ENCODE results near the gene SLC5A6. TPM values are rescaled to one million over a fixed set of nuclear protein-coding genes. Genes with fewer than 3 reads are reported as not detected.

SLC5A6 gene
- 42.1 TPM for total RNA-seq

- DNase-seq (ENCODE audit: low spot score): peak; percentile 89
Observed at GRCh38 chr2:27211943-27212625, at the start of gene SLC5A6, which contains the start of gene ATRAID. SLC5A6 (minus strand) TSS chr2:27212268; CDS start chr2:27207650, 4,618 bp downstream. ATRAID (plus strand) TSS chr2:27212041; CDS start chr2:27212369, 328 bp downstream.

- no peak for DNase-seq (ENCODE audit: low spot score)
Observed at GRCh38 chr2:27261241-27261925, 49.3 kb upstream of the SLC5A6 start.

DNA sequence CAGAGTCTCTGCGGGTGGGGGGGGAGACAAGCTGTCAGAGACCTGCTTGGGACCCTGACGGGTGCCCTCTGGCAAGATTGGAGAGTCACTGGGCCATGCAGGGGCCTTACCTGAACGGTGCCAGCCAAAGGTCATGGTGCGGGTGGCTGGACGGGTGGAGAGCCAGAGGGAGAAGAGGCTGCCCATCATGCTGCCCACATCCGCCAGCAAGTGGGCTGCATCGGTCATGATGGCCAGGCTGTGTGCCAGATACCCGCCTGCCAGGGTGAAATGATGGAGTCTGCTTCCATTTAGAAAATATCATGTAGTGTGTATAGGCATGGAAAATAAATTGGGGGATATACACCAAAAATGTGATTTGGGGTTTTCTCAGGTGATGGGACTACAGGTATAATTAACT is 46.0 kb upstream of the SLC5A6 start:
- DNase-seq (ENCODE audit: low spot score): no peak

DNA sequence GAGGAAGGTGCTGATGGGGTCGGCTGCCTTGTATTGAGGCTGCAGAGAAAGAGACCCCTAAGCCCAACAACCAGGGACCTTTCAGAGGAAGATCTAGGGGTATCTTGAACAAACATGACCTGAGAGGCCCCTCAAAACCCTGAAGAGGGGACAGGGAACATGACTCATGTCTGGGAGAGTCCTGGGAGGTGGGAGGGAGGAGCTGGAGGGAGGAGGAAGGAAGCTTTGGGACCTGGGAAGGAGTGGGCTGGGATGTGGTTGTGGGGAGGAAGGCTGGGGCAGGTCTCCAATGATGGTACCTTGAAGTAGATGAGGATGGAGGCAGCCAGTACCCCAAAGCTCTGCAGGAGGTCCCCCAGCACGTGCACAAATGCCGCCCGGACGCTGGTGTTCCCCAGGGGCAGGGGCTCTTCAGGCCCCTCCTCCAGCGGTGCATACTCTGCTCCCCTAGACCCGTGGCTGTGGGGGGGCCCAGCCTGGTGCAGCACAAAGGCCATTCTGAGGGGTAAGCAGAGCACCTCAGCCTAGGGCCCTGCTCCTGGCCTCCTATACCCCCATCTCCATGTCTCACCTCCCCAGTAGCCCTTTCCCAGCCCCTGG is 44.9 kb upstream of the SLC5A6 start:
- no peak for DNase-seq (ENCODE audit: low spot score)

DNA sequence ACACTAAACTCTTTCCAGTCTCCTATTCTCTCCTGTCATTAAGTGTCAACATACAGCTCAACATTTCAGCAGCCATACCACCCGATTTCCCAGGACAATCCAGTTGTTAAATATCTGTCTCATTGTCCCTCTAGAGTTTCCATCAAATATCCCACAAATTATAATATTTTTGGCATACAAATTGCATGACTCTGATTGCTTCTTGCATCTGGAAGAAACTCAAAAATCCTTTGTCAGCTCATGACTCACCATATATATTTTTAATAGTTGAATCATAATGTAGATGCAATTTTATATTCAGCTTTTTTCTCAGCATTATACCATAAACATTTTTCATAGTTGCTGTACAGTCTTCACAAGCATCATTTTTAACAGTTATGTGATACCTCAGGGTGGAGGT is 43.6 kb upstream of the SLC5A6 start:
- DNase-seq (ENCODE audit: low spot score): no peak

GRCh38 chr2:27255187-27255586 is 43.1 kb upstream of the SLC5A6 start:
- DNase-seq (ENCODE audit: low spot score): no peak

GRCh38 chr2:27251766-27252165 is 39.7 kb upstream of the SLC5A6 start:
- no peak for DNase-seq (ENCODE audit: low spot score)

- DNase-seq (ENCODE audit: low spot score): no peak
Observed at GRCh38 chr2:27250652-27251379, 38.7 kb upstream of the SLC5A6 start.

- DNase-seq (ENCODE audit: low spot score): no peak
Observed at GRCh38 chr2:27249891-27250651, 38.0 kb upstream of the SLC5A6 start.

DNA sequence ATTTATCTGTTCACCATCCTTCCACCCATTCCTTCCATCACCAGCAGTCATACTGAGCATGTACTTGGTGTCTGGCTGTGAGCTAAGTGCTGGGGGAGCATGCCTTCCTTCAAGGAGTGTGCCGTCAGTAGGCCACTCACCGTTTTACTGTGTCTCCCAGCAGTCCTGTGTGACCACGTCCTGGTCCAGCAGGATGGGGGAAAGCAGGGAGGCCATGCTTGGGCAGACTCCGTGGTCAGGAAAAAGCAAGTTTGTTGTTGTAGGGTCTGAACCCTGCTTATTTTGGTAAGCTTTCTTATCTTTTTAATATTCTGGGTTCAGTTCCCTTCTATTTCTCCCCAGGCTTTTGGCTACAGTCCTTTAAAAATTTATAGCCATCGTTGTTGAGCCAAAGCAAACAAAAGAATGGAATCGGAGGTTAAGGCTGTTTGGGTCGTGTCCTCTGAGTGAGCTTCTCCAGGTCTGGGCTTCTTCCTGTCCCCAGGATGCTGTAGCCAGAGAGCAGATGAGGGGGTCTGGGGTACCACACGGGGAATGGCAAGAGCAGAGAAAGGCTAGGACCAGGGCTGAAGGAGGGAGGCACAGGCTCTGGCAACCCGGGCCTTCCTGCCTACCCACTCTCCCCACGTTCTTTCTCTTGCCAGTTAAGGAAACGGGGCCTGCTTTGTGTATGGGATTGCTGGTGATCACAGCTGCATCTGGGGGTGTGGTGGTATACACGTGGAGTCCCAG is 37.3 kb upstream of the SLC5A6 start:
- no peak for DNase-seq (ENCODE audit: low spot score)

- DNase-seq (ENCODE audit: low spot score): no peak
Observed at GRCh38 chr2:27247893-27248292, 35.8 kb upstream of the SLC5A6 start.

DNA sequence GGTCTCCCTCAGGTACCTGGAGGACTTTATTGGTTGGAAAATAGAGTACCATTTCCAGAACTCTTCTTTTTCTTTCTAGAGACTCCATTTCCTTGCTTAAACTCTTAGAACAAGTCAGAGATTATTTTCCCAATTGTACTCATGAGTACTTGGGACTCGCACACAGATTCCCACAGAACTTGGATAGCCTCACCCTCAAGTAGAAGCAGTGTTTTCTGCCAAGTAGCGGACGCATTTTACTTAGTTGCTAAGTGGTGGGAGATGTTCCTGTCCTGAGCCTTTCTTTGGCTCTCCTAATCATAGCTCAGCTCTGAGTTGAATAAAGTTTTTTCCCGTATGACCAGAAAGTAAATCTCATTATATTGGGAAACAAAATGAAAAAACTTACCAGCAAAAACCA is 33.6 kb upstream of the SLC5A6 start:
- DNase-seq (ENCODE audit: low spot score): no peak

GRCh38 chr2:27245116-27245515 is 33.0 kb upstream of the SLC5A6 start:
- no peak for DNase-seq (ENCODE audit: low spot score)

- no peak for DNase-seq (ENCODE audit: low spot score)
Observed at GRCh38 chr2:27243391-27244130, 31.5 kb upstream of the SLC5A6 start.

DNA sequence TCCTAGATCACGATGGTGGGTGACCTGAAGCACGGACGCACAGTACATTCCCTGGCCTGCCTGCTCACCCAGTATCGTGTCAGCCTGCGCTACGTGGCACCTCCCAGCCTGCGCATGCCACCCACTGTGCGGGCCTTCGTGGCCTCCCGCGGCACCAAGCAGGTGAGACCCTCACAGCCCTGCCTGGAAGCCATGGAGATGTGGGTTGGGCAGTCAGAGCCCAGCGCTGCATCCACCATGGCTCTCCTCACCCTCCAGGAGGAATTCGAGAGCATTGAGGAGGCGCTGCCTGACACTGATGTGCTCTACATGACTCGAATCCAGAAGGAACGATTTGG is 30.5 kb upstream of the SLC5A6 start:
- DNase-seq (ENCODE audit: low spot score): no peak

GRCh38 chr2:27241761-27242613 is 29.9 kb upstream of the SLC5A6 start:
- no peak for DNase-seq (ENCODE audit: low spot score)

DNA sequence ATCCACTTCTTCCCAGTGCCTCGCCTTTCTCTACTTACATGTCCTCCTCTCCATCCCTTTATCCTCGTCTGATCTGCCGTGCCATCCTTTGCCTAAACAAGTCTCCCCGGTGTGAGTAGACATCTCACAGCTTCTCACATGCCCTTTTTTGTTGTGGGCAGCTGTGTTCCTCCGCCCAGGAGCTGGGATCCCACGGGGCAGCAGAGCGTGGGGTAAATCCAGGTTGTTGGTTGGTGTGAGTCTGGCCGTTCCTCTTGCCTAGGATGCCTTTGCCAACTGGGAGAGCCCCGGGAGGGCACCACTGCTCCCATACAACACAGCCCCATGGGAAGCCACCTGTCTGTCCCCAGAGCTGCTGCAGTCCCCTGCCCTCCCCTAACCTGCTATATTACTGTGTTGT is 28.3 kb upstream of the SLC5A6 start:
- no peak for DNase-seq (ENCODE audit: low spot score)

- DNase-seq (ENCODE audit: low spot score): no peak
Observed at GRCh38 chr2:27238976-27239375, 26.9 kb upstream of the SLC5A6 start.

GRCh38 chr2:27237341-27237945 is 25.4 kb upstream of the SLC5A6 start:
- no peak for DNase-seq (ENCODE audit: low spot score)

All from ureter (tissue), 1 donor.